ENCODE results near the gene DOCK8. TPM values are rescaled to one million over a fixed set of nuclear protein-coding genes. Genes with fewer than 3 reads are reported as not detected.

The DOCK8 gene
- total and polyA plus RNA-seq, 3 experiments from 2014 or later = 71.6 to 141 (median 136) TPM

DNA sequence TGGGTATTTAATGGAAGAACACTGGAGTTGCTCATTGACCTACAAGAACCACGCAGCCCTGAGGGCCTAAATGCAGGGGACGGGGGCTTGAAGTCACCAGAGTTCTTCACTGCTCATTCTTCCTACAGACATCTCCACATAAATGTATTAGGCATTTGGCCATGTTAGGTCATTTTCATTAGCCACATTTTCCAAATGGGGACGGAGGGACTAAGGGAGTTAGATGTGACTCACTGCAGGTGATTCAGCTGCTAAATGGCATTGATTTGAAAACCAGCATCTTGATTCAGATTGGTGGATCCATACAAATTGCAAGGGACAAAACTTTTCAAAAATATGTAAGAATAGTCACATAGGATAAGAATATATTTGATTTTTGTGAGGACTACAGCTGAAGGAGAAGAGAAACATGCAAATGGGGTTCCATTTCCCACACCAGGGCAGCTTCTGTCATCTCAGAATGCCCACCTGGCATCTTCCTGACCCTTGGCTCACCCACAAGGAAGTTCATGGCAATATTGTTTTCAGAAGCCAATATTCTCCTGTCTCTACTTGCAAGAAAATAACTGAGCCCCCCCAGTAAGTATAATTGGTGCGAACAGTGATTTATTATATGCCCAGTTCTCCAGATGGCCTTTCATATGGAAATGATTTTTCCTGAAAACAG, 264.8 kb downstream of the DOCK8 start:
- no peak overlapping the region for H3K4me3 Mint-ChIP-seq
- H3K27ac ChIP-seq (ENCODE audit: low read depth, low read length) = no peak overlapping the region
- ChIA-PET POLR2A (no interaction called here), CTCF (no interaction called here)
- no peak overlapping the region for H3K4me3 ChIP-seq (ENCODE audit: low read length)
- no peak overlapping the region for H3K27ac Mint-ChIP-seq
- H3K4me1 Mint-ChIP-seq = no peaks in the 10 kb centered on the region
- H3K4me1 ChIP-seq (ENCODE audit: insufficient read depth, low read length) = no peaks in the 10 kb centered on the region
- no peak for DNase-seq
- no peaks in the 10 kb centered on the region for H3K9me3 ChIP-seq (ENCODE audit: low read length)
- peaks cover 0 to 13% (median 1%) of the 10 kb centered on the region in 3 donors for H3K36me3 Mint-ChIP-seq
- no peaks in the 10 kb centered on the region for H3K27me3 ChIP-seq (ENCODE audit: insufficient read depth, low read length, poor library complexity, severe bottlenecking)
- H3K27me3 Mint-ChIP-seq = peaks cover 0 to 4% of the 10 kb centered on the region in 2 donors
- H3K9me3 Mint-ChIP-seq = peaks cover 0 to 3% (median 0%) of the 10 kb centered on the region in 5 donors
- no peaks in the 10 kb centered on the region for H3K36me3 ChIP-seq (ENCODE audit: insufficient read depth, low read length)

DNA sequence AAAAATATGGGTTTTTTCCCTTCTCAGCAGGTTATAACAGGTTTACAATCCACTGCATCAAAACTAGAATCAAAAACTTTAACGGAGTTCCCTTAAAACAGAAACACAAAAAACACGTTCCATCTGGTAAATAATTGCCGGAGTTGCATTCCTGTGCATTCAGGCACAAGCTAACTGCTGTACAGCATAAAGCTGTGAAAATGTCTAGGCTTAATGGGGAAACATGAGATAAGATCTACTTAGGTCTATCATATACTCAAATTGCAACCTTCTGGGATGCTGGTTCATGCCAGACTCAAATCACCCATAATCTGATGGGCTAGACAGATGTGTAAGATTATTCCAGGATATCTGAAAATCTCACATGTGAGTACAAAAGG, 265.3 kb downstream of the DOCK8 start:
- Histone ChIP-seq H3K4me1 (ENCODE audit: insufficient read depth, low read length) (no peaks in the 10 kb centered on the region), H3K27ac (ENCODE audit: low read depth, low read length) (no peak overlapping the region), H3K27me3 (ENCODE audit: insufficient read depth, low read length, poor library complexity, severe bottlenecking) (no peaks in the 10 kb centered on the region), H3K4me3 (ENCODE audit: low read length) (no peak overlapping the region), H3K9me3 (ENCODE audit: low read length) (no peaks in the 10 kb centered on the region), H3K36me3 (ENCODE audit: insufficient read depth, low read length) (no peaks in the 10 kb centered on the region)
- Mint-ChIP-seq H3K4me3 (no peak overlapping the region), H3K27ac (no peak overlapping the region), H3K4me1 (no peaks in the 10 kb centered on the region), H3K9me3 (peaks cover 0 to 3% (median 0%) of the 10 kb centered on the region in 5 donors), H3K27me3 (peaks cover 0 to 4% of the 10 kb centered on the region in 2 donors), H3K36me3 (peaks cover 0 to 13% (median 1%) of the 10 kb centered on the region in 3 donors)
- no peak for DNase-seq
- POLR2A ChIA-PET = no interaction called here
- CTCF ChIA-PET = no interaction called here

DNA sequence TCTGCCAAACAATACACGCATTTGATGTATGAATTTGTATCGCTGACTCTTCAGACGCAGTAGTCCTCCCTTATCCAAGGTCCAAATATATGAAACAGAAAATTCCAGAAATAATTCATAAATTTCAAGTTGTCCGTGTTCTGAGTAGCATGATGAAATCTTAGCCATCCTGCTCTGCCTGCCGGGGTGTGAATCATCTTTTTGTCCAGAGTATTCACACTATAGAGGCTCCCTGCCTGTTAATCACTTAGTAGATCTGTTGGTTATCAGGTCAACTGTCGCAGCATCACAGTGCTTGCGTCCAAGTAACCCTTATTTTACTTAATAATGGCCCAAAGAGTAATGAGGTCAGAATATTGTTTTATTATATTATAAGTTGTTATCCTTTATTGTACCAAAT, 268.1 kb downstream of the DOCK8 start:
- no peak for DNase-seq
- POLR2A ChIA-PET = no interaction called here
- no peak overlapping the region for H3K4me3 Mint-ChIP-seq
- H3K27ac Mint-ChIP-seq = peak overlapping the region in 1 of 8 donors; percentile 77
- Histone ChIP-seq H3K9me3 (ENCODE audit: low read length) (no peaks in the 10 kb centered on the region), H3K4me1 (ENCODE audit: insufficient read depth, low read length) (no peaks in the 10 kb centered on the region), H3K4me3 (ENCODE audit: low read length) (no peak overlapping the region), H3K27ac (ENCODE audit: low read depth, low read length) (no peak overlapping the region), H3K36me3 (ENCODE audit: insufficient read depth, low read length) (no peaks in the 10 kb centered on the region), H3K27me3 (ENCODE audit: insufficient read depth, low read length, poor library complexity, severe bottlenecking) (no peaks in the 10 kb centered on the region)
- no peaks in the 10 kb centered on the region for H3K4me1 Mint-ChIP-seq
- CTCF ChIA-PET = no interaction called here
- peaks cover 0 to 3% (median 0%) of the 10 kb centered on the region in 5 donors for H3K9me3 Mint-ChIP-seq
- peaks cover 0 to 4% of the 10 kb centered on the region in 2 donors for H3K27me3 Mint-ChIP-seq
- peaks cover 0 to 2% (median 0%) of the 10 kb centered on the region in 3 donors for H3K36me3 Mint-ChIP-seq

- no peak for DNase-seq
- H3K27me3 ChIP-seq (ENCODE audit: insufficient read depth, low read length, poor library complexity, severe bottlenecking) = no peaks in the 10 kb centered on the region
- Mint-ChIP-seq H3K27me3 (peaks cover 0 to 2% of the 10 kb centered on the region in 2 donors), H3K9me3 (peaks cover 0 to 3% (median 0%) of the 10 kb centered on the region in 5 donors), H3K36me3 (no peaks in the 10 kb centered on the region), H3K27ac (no peak overlapping the region), H3K4me3 (no peak overlapping the region), H3K4me1 (no peaks in the 10 kb centered on the region)
- POLR2A ChIA-PET = no interaction called here
- no peaks in the 10 kb centered on the region for H3K36me3 ChIP-seq (ENCODE audit: insufficient read depth, low read length)
- CTCF ChIA-PET = no interaction called here
- H3K4me3 ChIP-seq (ENCODE audit: low read length) = no peak overlapping the region
- H3K27ac ChIP-seq (ENCODE audit: low read depth, low read length) = no peak overlapping the region
- H3K9me3 ChIP-seq (ENCODE audit: low read length) = no peaks in the 10 kb centered on the region
- H3K4me1 ChIP-seq (ENCODE audit: insufficient read depth, low read length) = no peaks in the 10 kb centered on the region
Observed at GRCh38 chr9:486156-486555, 271.5 kb downstream of the DOCK8 start.

DNA sequence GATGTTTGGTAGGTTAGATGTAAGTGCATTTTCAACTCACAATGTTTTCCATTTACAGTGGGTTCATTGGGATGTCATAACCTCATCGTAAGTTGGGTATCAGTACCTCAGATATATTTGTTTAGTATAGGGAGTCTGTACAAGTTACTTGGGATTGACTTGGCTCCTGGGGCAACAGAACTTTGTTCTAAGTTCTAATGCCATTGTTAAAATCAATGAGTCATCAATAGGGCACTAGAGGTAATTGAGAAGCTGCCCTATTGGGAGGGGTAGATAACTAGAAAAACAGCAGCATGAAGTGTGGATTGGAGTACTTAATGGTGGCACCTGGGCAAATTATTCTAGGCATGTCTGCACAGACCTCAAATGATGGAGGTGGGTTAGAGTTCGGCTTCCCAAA, 272.8 kb downstream of the DOCK8 start:
- DNase-seq = no peak
- ChIA-PET CTCF (no interaction called here), POLR2A (no interaction called here)
- Mint-ChIP-seq H3K27ac (no peak overlapping the region), H3K4me3 (no peak overlapping the region), H3K9me3 (peaks cover 0 to 3% (median 0%) of the 10 kb centered on the region in 5 donors), H3K36me3 (no peaks in the 10 kb centered on the region), H3K4me1 (no peaks in the 10 kb centered on the region), H3K27me3 (peaks cover 0 to 2% of the 10 kb centered on the region in 2 donors)
- no peak overlapping the region for H3K27ac ChIP-seq (ENCODE audit: low read depth, low read length)
- H3K4me1 ChIP-seq (ENCODE audit: insufficient read depth, low read length) = no peaks in the 10 kb centered on the region
- H3K9me3 ChIP-seq (ENCODE audit: low read length) = no peaks in the 10 kb centered on the region
- no peaks in the 10 kb centered on the region for H3K27me3 ChIP-seq (ENCODE audit: insufficient read depth, low read length, poor library complexity, severe bottlenecking)
- H3K36me3 ChIP-seq (ENCODE audit: insufficient read depth, low read length) = no peaks in the 10 kb centered on the region
- no peak overlapping the region for H3K4me3 ChIP-seq (ENCODE audit: low read length)

DNA sequence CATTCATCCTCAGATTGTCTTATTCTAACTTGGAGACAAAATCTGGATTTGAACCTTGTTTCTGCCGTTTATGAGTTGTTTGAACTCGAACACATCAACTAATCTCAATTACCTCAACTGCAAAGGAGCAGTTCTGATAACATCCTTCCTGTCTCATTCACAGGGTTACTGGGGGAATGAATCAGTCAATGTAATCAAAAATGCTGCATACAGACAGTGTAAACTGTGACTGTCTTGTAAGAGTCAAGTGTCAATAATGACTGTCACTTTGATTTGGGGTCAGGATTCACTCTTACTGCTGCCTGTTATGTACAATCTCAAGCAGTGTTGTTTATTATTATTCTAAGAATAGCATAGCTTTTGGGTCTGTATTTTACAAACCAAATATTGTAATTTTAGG, 273.8 kb downstream of the DOCK8 start:
- CTCF ChIA-PET = no interaction called here

DNA sequence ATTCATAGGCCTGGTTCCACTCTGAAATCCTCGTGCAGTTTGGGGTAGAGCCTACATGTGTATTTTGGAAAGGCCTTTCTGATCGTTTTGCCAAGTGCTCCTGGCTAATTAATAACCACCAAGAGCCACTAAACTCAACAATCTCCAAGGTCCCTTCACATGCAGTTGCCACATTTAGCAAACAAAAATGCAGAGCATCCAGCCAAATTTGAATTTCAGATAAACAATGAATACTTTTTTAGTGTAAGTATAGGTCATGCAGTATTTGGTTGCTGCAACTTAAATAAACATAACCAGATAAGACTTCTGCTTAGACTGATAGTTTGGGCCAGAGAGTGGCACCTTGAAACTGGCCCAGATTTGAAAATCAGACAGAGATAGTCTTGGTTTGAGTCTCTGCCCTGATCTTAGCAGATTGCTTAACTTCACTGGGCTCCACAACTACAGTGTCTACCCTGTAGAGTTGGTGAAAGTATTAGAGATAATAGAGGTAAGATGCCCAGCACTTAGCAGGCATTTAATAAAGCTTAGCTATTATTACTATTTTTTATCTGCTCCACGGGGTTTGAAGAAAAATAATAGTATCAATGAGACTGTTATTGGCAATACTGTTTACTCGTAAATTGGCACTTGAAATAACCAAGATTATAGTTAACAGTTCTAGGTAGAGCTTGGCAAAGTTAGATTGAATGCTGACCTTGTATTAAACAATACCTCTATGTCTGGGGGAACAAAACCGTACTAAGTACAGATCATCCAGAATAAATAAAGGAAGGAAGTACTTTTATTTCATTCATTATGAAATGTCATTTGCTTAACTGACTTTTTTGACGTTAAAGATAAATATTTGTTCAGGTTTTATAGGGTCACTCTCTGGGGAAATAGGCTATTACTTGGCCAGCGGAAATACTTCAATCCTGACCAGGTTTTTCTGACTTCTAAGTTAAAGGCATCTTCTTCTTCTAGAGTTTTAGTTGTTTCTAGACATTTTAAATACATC, 274.8 kb downstream of the DOCK8 start:
- H3K4me3 Mint-ChIP-seq = no peak overlapping the region
- H3K27me3 ChIP-seq (ENCODE audit: insufficient read depth, low read length, poor library complexity, severe bottlenecking) = no peaks in the 10 kb centered on the region
- no peak overlapping the region for H3K4me3 ChIP-seq (ENCODE audit: low read length)
- H3K4me1 ChIP-seq (ENCODE audit: insufficient read depth, low read length) = no peaks in the 10 kb centered on the region
- no peaks in the 10 kb centered on the region for H3K36me3 Mint-ChIP-seq
- no peaks in the 10 kb centered on the region for H3K4me1 Mint-ChIP-seq
- no peaks in the 10 kb centered on the region for H3K36me3 ChIP-seq (ENCODE audit: insufficient read depth, low read length)
- no peaks in the 10 kb centered on the region for H3K9me3 ChIP-seq (ENCODE audit: low read length)
- CTCF ChIA-PET = no interaction called here
- no peaks in the 10 kb centered on the region for H3K9me3 Mint-ChIP-seq
- no peak overlapping the region for H3K27ac Mint-ChIP-seq
- H3K27me3 Mint-ChIP-seq = peaks cover 0 to 4% of the 10 kb centered on the region in 2 donors
- H3K27ac ChIP-seq (ENCODE audit: low read depth, low read length) = no peak overlapping the region
- DNase-seq = no peak
- POLR2A ChIA-PET = no interaction called here

More for the DNA sequence above, 273.8 kb downstream of the DOCK8 start:
- no peaks in the 10 kb centered on the region for H3K36me3 ChIP-seq (ENCODE audit: insufficient read depth, low read length)
- H3K4me3 ChIP-seq (ENCODE audit: low read length) = no peak overlapping the region
- Mint-ChIP-seq H3K4me1 (no peaks in the 10 kb centered on the region), H3K27me3 (no peaks in the 10 kb centered on the region), H3K36me3 (no peaks in the 10 kb centered on the region), H3K9me3 (peaks cover 0 to 3% (median 0%) of the 10 kb centered on the region in 5 donors), H3K27ac (no peak overlapping the region), H3K4me3 (no peak overlapping the region)
- POLR2A ChIA-PET = no interaction called here
- no peak overlapping the region for H3K27ac ChIP-seq (ENCODE audit: low read depth, low read length)
- H3K9me3 ChIP-seq (ENCODE audit: low read length) = no peaks in the 10 kb centered on the region
- DNase-seq = no peak
- no peaks in the 10 kb centered on the region for H3K27me3 ChIP-seq (ENCODE audit: insufficient read depth, low read length, poor library complexity, severe bottlenecking)
- H3K4me1 ChIP-seq (ENCODE audit: insufficient read depth, low read length) = no peaks in the 10 kb centered on the region

DNA sequence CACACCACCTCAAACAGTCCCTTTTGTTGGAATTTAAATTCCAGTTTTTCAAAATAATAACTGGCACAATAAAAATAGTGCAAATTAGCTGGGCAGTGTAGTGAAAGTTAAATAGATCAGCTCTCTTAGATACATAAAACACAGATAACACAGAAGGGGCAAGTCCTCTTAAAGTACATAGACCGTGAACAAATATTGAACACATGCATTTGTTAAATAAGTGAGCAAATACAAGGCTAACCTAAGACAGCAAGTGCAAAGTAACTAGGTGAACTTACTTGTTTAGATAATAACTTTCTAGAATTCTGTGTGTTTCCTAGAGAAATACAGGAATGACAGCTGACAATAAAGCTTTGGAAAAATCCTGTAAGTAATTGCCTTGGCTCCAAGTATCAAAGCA, 280.1 kb downstream of the DOCK8 start:
- CTCF ChIA-PET = no interaction called here
- no peak overlapping the region for H3K4me3 ChIP-seq (ENCODE audit: low read length)
- POLR2A ChIA-PET = no interaction called here

More for the DNA sequence above, 280.1 kb downstream of the DOCK8 start:
- no peaks in the 10 kb centered on the region for H3K9me3 Mint-ChIP-seq
- no peaks in the 10 kb centered on the region for H3K9me3 ChIP-seq (ENCODE audit: low read length)
- H3K27ac ChIP-seq (ENCODE audit: low read depth, low read length) = no peak overlapping the region
- no peak for DNase-seq
- no peaks in the 10 kb centered on the region for H3K36me3 ChIP-seq (ENCODE audit: insufficient read depth, low read length)
- peaks cover 13 to 37% of the 10 kb centered on the region in 2 donors for H3K27me3 Mint-ChIP-seq
- no peaks in the 10 kb centered on the region for H3K4me1 Mint-ChIP-seq
- H3K27me3 ChIP-seq (ENCODE audit: insufficient read depth, low read length, poor library complexity, severe bottlenecking) = no peaks in the 10 kb centered on the region
- no peak overlapping the region for H3K4me3 Mint-ChIP-seq
- no peaks in the 10 kb centered on the region for H3K36me3 Mint-ChIP-seq
- no peak overlapping the region for H3K27ac Mint-ChIP-seq
- no peaks in the 10 kb centered on the region for H3K4me1 ChIP-seq (ENCODE audit: insufficient read depth, low read length)

All from CD8-positive, alpha-beta memory T cell (primary cell).